GM12864 (cell line): ENCODE data around the gene CRB1.

ENCODE experiments used
- DNase-seq: peaks from one replicate; pipeline ENCODE4 v3.0.0-alpha.2; 2011; ENCODE audit warnings: low read depth
- H3K4me3 ChIP-seq: 2 replicates; pipeline ENCODE4 v1.5.1; 2011; ENCODE audit warnings: mild to moderate bottlenecking, low read depth, low read length, control low read depth
- TF ChIP-seq, protein P1 (sequence below): IDR thresholded peaks from 2 replicates; pipeline ENCODE4 v1.5.1; 2011; ENCODE audit warnings: low read depth, mild to moderate bottlenecking, moderate library complexity, low read length, control low read depth, inconsistent platforms; ENCODE audit errors: missing control alignments

CRB1 gene

GRCh38 chr1:197437601-197438000, 169.5 kb downstream of the CRB1 start:
- H3K4me3 ChIP-seq = no peak overlapping the region
- DNase-seq = no peak
- TF ChIP-seq, protein P1, sequence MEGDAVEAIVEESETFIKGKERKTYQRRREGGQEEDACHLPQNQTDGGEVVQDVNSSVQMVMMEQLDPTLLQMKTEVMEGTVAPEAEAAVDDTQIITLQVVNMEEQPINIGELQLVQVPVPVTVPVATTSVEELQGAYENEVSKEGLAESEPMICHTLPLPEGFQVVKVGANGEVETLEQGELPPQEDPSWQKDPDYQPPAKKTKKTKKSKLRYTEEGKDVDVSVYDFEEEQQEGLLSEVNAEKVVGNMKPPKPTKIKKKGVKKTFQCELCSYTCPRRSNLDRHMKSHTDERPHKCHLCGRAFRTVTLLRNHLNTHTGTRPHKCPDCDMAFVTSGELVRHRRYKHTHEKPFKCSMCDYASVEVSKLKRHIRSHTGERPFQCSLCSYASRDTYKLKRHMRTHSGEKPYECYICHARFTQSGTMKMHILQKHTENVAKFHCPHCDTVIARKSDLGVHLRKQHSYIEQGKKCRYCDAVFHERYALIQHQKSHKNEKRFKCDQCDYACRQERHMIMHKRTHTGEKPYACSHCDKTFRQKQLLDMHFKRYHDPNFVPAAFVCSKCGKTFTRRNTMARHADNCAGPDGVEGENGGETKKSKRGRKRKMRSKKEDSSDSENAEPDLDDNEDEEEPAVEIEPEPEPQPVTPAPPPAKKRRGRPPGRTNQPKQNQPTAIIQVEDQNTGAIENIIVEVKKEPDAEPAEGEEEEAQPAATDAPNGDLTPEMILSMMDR = no peak

GRCh38 chr1:197438010-197438790, 170.1 kb downstream of the CRB1 start:
- no peak for DNase-seq
- H3K4me3 ChIP-seq = no peak overlapping the region
- TF ChIP-seq, protein P1 = no peak

- TF ChIP-seq, protein P1 = no peak
- DNase-seq = no peak
- H3K4me3 ChIP-seq = no peak overlapping the region
Measured at GRCh38 chr1:197439708-197440280, 171.7 kb downstream of the CRB1 start.

DNA sequence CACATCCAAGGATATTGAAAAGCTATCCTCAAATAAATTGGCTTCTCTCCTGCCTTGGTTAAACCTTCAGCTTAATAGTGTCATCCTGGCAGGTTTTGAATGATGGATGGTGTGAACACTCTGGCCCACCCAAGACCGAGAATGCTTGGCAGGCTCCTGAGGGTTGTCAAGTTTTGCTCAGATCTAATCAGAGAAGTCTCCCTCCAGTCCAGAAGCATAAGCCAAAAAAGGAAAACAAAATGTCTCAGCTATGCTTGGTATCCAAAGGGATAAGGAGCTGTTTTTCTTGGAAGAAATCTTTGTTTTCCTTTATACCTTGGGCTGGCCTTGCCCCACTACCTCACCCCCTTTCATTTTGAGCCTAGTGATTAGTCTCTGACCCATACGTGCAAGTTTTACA, 172.7 kb downstream of the CRB1 start:
- no peak overlapping the region for H3K4me3 ChIP-seq
- TF ChIP-seq, protein P1 = no peak
- DNase-seq = no peak

DNA sequence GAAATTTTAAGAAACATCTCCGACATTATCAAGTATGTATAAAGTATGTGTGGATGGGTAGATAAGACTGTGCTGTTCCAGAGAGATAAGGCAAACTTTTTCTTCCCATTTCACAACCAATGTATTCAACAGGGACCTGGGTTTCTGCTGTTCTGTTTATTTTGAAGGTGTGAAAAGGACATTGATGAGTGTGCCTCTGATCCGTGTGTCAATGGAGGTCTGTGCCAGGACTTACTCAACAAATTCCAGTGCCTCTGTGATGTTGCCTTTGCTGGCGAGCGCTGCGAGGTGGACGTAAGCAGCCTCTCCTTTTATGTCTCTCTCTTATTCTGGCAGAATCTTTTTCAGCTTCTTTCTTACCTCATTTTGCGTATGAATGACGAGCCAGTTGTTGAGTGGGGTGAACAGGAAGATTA, 174.0 kb downstream of the CRB1 start:
- no peak overlapping the region for H3K4me3 ChIP-seq
- TF ChIP-seq, protein P1 = no peak
- DNase-seq = no peak

DNA sequence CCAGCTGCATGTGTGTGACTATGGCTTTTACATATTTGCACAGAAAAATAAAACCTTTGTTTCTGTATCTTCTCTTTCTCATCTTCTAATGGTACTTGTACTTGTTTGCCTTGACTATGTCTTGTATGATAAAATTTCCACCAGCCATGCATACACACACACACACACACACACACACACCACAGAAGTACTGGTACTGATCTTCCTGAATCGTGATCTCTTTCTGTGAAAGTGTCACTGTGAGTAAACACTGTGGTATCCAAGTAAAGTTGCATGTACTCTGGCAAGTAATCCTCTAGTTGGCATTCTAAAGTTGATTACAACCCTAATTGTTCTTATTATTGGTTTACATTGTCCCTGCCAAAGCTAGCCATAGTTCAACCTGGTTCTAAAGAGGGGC, 176.7 kb downstream of the CRB1 start:
- no peak for DNase-seq
- H3K4me3 ChIP-seq = no peak overlapping the region
- TF ChIP-seq, protein P1 = no peak
